Erythroblast (primary cell): ENCODE results near the gene BRSK1.

Experiments used
- GATA1 ChIP-seq: IDR thresholded peaks from 2 replicates; pipeline ENCODE4 v1.6.1; 2011; ENCODE audit warnings: low read depth, mild to moderate bottlenecking, control low read depth, low read length, moderate library complexity
- POLR2A ChIP-seq: IDR thresholded peaks from 2 replicates; pipeline ENCODE4 v1.6.1; 2011; ENCODE audit warnings: mild to moderate bottlenecking, low read length

GRCh38 chr19:55336101-55336500 lies 52.3 kb downstream of the BRSK1 start:
- TF ChIP-seq POLR2A = no peak
- no peak for TF ChIP-seq GATA1
